Measurements from ENCODE around the gene MYADM.

The MYADM gene

DNA sequence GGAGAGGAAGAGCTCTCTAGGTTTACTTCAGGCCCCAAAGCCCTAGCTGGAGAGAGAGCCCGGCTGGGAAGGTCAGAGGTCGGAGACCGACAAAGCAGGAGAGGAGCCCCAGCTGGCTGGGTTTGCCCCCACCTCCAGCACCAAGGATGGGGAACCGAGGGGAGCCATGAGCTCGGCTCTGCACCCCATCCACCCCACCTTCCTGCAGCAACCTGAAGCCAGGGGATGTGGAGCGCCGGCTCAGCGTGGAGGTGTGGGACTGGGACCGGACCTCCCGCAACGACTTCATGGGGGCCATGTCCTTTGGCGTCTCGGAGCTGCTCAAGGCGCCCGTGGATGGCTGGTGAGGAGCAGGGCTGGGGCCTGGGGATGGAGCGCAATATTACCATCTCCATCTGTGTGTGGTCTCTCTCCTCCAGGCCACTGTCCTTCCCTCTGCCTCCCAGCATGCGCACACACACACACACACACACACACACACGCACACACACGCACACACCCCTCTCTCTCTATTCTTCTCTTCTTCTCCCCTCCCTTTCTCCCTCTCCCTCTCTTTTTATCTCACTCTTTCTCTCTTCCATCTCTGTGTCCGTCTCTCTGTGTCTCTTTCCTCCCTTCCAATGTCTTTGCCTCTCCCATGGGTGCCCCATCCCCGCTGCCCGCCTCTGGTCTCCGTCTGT, 24.8 kb downstream of the MYADM start:
- no peak for DNase-seq

DNA sequence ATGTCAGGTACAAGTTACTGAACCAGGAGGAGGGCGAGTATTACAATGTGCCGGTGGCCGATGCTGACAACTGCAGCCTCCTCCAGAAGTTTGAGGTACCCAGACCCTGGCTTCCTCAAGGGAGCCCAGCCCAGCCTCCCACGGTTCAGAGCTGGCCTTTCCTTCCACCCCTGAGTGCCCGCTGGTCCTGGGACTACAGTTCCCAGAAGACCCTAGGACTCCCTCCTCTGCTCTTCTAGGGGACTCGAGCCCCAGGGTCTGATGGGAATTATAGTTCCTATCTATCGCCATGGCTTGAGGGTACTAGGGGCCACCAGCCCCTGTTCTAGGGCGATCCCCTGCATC, 25.3 kb downstream of the MYADM start:
- no peak for DNase-seq

DNA sequence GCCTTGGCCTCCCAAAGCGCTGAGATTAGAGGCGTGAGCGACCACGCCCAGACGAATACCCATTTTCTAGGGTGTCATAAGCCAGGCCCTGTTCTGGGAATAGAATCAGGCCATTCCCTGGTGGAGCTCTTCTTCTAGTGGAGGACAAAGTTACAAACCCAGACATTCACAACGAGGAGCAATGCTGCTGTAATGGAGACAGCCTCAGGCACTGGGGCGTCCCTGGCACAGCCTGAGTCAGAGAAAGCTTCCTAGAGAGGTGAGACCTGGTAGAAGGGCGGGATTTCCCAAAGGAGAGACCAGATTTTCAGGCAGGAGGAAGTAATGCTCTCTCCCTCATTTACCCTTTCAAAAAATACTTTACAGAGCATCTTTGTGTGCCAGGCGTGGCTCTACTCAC, 27.0 kb downstream of the MYADM start:
- DNase-seq: no peak

DNA sequence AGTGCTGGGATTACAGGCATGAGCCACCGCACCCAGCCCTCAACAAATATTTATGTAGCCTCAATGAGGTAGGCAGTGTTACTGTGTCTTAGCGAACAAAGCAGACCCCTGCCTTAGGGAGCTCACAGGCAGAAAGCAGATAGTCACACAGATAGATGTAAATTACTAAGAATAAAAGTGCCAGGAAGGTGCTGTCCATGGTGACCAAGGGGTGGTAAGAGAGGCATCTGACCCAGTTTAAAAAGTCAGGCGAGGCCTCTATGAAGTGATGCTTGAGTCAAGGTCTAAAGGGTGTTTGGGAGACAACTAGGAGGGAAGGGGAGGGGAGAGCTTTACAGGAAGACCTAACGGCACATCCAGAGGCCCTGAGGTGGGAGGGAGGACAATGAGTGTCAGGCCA, 29.0 kb downstream of the MYADM start:
- DNase-seq: no peak

DNA sequence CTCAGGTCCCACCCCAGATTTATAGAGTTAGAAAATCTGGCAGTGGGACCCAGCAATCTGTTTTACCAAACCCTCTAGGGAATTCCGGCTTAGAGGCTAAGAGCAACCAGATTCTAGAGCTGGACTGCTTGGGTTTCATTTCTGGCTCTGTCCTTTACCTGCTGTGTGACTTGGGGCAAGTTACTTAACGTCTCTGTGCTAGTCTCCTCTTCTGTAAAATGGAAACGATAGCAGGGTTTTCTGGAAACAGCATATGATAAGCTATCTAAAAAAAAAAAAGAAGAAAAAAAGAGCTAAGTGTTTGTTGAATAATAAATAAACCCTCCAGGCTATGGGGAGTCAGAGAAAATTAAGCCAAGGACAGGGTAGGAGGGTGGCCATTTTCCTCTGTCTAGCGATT, 29.8 kb downstream of the MYADM start:
- no peak for DNase-seq

GRCh38 chr19:53898166-53898565, 30.5 kb downstream of the MYADM start:
- DNase-seq: no peak

GRCh38 chr19:53898636-53899341, 31.1 kb downstream of the MYADM start:
- no peak for DNase-seq

- DNase-seq: no peak
These were observed 32.6 kb downstream of the MYADM start for GRCh38 chr19:53900191-53900860.

DNA sequence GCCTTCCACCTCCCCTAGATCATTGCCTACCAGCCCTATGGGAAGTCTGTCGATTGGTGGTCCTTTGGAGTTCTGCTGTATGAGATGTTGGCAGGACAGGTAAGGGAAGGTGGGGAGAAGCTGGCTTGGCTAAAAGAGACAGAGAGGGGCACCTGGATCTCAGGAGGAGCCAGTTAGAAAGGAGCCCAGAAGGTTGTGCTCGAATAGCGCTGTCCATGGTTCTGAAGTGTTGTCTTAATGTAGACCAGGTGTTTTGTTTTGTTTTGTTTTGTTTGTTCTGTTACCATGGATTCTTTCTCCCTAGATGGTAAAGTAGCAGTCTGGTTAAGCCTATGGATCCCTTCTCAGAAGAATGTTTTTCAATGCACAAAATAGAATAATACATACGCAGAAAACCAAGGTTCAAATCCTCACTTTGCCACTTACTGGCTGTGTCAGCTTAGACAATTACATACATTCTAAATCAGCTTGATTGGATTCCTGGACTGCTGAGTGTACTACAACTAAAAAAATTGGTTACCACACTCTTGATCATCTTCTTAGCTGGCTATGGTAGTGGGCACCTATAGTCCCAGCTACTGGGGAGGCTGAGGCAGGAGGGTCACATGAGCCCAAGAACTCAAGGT, 35.5 kb downstream of the MYADM start:
- peak in 1 of 2 donors; percentile 40 for DNase-seq

DNA sequence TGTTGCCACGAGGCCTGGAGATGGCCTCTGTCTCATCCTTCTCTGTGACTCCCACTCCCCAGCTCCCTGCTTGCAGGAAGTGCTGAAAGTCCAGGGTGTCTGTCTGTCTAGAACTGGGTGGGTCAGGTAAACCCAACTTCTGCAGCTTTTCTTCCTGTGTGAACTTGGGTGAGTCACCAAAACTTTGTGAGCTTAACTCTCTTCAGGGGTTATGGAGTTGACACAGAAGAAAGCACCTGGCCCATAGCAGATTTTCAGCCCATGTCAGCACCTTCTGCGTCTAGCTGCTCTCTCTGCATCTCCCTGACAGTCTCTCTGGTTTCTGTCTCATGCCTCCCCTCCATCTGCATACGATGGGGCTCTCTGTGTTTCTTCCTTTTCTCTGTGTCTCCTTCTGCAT, 37.2 kb downstream of the MYADM start:
- no peak for DNase-seq

GRCh38 chr19:53905787-53906186, 38.1 kb downstream of the MYADM start:
- no peak for DNase-seq

DNA sequence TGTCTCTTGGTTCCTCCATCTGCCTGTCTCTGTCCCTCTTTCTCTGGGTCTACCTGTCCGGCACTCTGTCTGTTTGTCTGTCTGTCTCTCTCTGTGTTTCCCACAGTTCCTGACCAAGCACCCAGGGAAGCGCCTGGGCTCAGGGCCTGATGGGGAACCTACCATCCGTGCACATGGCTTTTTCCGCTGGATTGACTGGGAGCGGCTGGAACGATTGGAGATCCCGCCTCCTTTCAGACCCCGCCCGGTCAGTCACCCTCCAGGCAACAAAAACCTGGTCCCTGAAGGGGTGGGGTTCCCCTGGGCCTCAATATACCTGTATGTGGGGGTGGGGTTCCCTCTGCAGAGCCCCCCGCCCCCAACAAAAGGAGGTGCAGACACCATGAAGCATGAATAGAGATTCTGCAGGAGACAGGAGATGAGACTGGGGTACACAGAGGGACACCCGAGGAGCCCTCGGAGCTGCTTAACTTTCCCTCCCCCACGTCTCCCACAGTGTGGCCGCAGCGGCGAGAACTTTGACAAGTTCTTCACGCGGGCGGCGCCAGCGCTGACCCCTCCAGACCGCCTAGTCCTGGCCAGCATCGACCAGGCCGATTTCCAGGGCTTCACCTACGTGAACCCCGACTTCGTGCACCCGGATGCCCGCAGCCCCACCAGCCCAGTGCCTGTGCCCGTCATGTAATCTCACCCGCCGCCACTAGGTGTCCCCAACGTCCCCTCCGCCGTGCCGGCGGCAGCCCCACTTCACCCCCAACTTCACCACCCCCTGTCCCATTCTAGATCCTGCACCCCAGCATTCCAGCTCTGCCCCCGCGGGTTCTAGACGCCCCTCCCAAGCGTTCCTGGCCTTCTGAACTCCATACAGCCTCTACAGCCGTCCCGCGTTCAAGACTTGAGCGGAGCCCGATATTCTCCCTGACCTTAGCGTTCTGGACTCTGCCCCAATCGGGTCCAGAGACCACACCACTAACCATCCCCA, 38.8 kb downstream of the MYADM start:
- peak in 1 of 2 donors; percentile 77 for DNase-seq

- no peak for DNase-seq
These were observed 39.5 kb downstream of the MYADM start for GRCh38 chr19:53907193-53907581.

DNA sequence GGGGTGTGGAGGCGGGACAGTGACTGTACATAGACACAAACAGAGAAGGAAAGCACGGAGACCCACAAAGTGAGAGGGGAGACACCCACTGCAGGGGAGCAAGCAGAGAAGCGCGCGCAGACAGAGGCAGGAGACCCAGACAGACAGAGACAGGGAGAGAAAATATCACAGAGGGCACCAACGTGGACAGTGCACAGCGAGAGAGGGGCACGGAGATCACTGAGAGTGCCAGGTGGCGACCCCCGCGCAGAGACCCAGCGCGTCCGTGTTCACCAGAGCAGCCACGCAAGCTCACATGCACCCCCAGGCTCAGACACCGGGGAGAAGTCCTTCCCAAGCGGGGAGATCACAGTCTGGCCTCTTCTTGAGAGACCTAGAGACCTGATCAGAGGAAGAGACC, 40.0 kb downstream of the MYADM start:
- no peak for DNase-seq

DNA sequence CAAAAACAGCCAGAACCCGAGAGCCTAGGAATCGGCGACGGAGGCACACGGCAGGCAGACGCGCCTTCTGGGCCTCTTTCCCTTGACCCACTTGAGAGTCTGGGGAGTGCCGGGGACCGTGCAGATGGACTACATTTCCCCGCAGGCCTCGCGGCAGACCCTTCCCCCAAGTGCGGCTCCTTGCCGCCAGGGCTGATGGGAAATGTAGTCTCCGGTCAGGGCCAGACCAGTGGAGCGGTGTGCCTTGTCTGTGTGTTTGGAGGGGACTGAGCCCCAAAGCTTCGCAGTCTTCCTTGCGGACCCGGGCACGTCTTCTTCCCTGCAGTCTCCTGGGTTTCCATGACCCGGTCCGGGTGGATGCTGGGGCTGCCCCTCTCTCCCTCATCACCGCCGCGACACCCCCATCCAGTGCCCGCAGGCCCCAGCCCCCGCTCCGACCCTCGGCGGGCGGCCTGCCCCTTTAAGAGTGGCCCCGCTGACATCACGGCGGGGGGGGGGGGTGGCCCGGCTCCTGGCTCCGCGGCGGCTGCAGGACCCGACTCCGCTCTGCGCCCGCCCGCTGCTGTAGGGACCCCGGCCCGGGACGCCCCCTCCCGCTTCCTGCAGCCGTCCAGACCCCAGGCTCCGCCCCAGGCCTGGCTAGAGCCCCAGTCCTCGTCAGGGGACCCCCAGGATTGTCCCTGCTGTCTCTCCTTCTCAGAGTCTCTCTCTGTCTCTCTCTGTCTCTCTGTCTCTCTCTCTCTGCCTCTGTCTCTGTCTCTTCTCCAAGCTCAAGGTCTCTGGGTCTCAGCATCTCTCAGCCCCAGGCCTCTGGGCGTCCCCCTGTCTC, 40.6 kb downstream of the MYADM start:
- peak in 1 of 2 donors; percentile 9 for DNase-seq

- DNase-seq: no peak
These were observed 41.3 kb downstream of the MYADM start, which contains the start of gene CACNG7 for GRCh38 chr19:53908935-53909415. Gene CACNG7 (plus strand): TSS chr19:53909278. CDS start chr19:53912832, 3,554 bp downstream.

GRCh38 chr19:53909471-53910169, 41.9 kb downstream of the MYADM start:
- no peak for DNase-seq

GRCh38 chr19:53910170-53910518, 42.5 kb downstream of the MYADM start:
- DNase-seq: no peak

DNA sequence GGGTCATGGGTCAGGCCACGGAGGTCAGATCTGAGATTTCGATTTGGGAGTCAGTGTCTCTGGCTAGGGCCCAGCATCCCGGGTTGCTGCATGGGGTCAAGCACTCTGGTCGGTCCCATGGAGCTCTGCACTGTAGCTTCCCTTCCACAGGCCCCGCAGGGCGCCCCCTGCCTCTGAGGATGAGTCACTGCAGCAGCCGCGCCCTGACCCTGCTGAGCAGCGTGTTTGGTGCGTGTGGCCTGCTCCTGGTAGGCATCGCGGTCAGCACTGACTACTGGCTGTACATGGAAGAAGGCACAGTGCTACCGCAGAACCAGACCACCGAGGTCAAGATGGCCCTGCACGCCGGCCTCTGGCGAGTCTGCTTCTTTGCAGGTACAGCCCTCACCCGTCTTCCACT, 45.0 kb downstream of the MYADM start:
- DNase-seq: peak in 1 of 2 donors; percentile 25

- peak; percentile 20 to 49 for DNase-seq
These were observed 47.3 kb downstream of the MYADM start for GRCh38 chr19:53915000-53915399.

DNA sequence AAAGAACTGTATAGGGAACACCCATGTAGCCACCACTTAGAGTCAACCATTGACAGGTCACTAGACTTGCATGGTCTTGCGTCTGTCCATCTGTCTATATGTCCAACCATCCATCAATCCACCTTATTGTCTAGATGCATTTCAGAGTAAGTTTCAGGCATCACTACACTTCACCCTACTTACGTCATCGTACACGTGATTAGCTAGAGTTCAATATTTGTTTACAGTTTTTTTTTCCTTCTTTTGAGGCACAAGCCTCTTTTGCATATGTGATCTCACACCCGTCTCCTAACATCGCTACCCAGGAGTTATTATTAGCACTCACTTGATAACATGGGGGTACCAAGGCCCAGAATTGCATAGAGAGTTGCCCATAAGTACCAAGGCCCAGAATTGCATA, 48.3 kb downstream of the MYADM start:
- no peak for DNase-seq
